Prostate gland (tissue), 2 donors: ENCODE data around the gene EGLN2. TPM values are rescaled to one million over a fixed set of nuclear protein-coding genes. Genes with fewer than 3 reads are reported as not detected.

ENCODE experiments used
- DNase-seq: peaks from one replicate; pipeline ENCODE4 v3.0.0-alpha.2; 2019; ENCODE audit warnings: low spot score
- H3K27ac ChIP-seq, 2 donors: fragments of 200-600 bp; sonication (generic); 2 replicates each; pipeline ENCODE4 v1.5.1; 2017 to 2019
- H3K27me3 ChIP-seq: fragments of 200-600 bp; sonication (generic); replicated peaks from 2 replicates; pipeline ENCODE4 v1.5.1; 2019; ENCODE audit not compliant: insufficient read depth
- H3K36me3 ChIP-seq, 2 donors: fragments of 200-600 bp; sonication (generic); 1 replicate in 1 of 2; 2 replicates in 1 of 2; pipeline versions ENCODE4 v1.5.1 to v1.8.1; 2017 to 2019
- H3K4me1 ChIP-seq: fragments of 200-600 bp; sonication (generic); replicated peaks from 2 replicates; pipeline ENCODE4 v1.5.1; 2019
- H3K4me3 ChIP-seq, 2 donors: fragments of 200-600 bp; sonication (generic); 2 replicates each; pipeline ENCODE4 v1.5.1; 2017 to 2019
- H3K9me3 ChIP-seq: fragments of 200-600 bp; sonication (generic); 2 replicates; pipeline ENCODE4 v1.5.1; 2017
- POLR2A ChIP-seq: fragments of 450-650 bp; IDR thresholded peaks from one replicate; pipeline ENCODE4 v1.6.1; 2016; ENCODE audit warnings: antibody characterized with exemption, mild to moderate bottlenecking
- POLR2AphosphoS5 ChIP-seq: sonication (generic); formaldehyde crosslinking; IDR thresholded peaks from one replicate; pipeline ENCODE4 v1.6.1; 2017; ENCODE audit warnings: antibody characterized with exemption
- WGBS: methylation state at CpG from one replicate; pipeline ENCODE4 v1.1.5; 2018; 5-methylcytosine and 5-hydroxymethylcytosine counted together
- intact Hi-C: fragments of 100-400 bp; cut with DNase I; formaldehyde crosslinking; loops from one replicate; pipeline ENCODE4 v1.14.2; 2022
- total RNA-seq, 2 donors: library from RNA; depleted of rRNA; stranded (reverse); fragments of >200 nt; gene quantifications; one replicate each; pipeline ENCODE4 v1.1.0, GENCODE V29; 2016
- TF ChIP-seq, protein P1 (sequence below), 4 experiments: fragments of 200-600 bp in 2 of 4; fragments of 450-650 bp in 2 of 4; sonication (generic) in 2 of 4; IDR thresholded peaks; 1 replicate in 3 of 4; 2 replicates in 1 of 4; pipeline ENCODE4 v1.5.1; 2016 to 2019; ENCODE audit warnings: antibody characterized with exemption in 4 of 4, mild to moderate bottlenecking in 2 of 4, moderate library complexity in 2 of 4

EGLN2 gene
- 100 to 1,000 TPM in 1 of 2 donors, 10 to 100 TPM in 1; 62.6 to 213 TPM for total RNA-seq

- peak; percentile 100 for DNase-seq
- peak; percentile 75 for TF ChIP-seq POLR2A
- peak; percentile 96 for TF ChIP-seq POLR2AphosphoS5
- TF ChIP-seq, protein P1, sequence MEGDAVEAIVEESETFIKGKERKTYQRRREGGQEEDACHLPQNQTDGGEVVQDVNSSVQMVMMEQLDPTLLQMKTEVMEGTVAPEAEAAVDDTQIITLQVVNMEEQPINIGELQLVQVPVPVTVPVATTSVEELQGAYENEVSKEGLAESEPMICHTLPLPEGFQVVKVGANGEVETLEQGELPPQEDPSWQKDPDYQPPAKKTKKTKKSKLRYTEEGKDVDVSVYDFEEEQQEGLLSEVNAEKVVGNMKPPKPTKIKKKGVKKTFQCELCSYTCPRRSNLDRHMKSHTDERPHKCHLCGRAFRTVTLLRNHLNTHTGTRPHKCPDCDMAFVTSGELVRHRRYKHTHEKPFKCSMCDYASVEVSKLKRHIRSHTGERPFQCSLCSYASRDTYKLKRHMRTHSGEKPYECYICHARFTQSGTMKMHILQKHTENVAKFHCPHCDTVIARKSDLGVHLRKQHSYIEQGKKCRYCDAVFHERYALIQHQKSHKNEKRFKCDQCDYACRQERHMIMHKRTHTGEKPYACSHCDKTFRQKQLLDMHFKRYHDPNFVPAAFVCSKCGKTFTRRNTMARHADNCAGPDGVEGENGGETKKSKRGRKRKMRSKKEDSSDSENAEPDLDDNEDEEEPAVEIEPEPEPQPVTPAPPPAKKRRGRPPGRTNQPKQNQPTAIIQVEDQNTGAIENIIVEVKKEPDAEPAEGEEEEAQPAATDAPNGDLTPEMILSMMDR (IDR thresholded peaks at IDR 0.05), result no peak
- peak within 1 kb of the TSS; percentile 93 to 97 for H3K27ac ChIP-seq
- peaks cover 0 to 6% of the 10 kb centered on the region in 2 donors for H3K36me3 ChIP-seq
- no peaks in the 10 kb centered on the region for H3K9me3 ChIP-seq
- intact Hi-C loops, result no loop called here
- H3K4me1 ChIP-seq, result peaks cover 35% of the 10 kb centered on the region
- no peaks in the 10 kb centered on the region for H3K27me3 ChIP-seq
- WGBS, result under 1% methylated on average over 45 of the region's 110 CpGs
- peak within 1 kb of the TSS; percentile 77 to 98 for H3K4me3 ChIP-seq
Observed at GRCh38 chr19:40798683-40799557, at the start of gene EGLN2. Gene EGLN2, plus strand, starts transcription at chr19:40799191. Its CDS starts 1,382 bp downstream, at chr19:40800573.

DNA sequence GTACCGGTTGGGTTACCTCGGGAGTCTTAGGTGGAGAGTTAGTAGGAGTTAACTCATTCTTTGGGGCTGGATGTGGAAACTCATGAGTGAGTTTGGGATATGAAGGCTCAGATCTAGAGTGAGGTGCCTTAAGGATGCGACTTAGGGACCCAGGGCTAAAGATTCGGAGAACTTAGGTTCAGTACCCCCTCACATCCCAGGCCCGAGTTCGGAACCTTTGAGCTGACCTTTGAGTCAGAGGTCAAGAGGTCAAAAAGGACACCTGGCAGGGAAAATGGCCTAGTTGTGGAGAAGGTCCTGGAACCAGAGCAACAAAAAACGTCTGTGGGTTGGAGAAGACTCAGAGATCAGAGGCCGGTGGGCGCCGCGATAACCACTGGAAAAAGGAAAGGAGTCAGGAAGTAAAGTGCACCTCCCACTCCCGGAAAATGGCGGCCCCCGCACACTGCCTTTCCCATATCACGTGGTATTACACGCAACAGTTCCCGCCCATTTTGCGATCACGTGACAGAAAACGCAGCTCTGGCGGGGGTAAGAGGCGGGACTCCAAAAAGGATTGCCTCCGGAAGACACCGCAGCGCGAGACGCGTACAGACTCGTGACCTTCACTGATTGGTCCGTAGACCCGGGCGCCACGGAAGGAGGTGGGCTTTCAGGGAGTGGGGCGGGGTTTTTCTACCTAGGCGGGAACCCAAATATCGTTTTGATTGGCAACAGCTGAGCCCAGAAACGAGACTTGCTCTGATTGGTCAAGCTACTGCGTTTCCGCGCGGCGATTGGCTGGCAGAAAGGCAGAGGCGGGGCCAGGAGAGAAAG, 48.7 kb upstream of the EGLN2 start, which contains the start of gene ACTMAP:
ACTMAP (minus strand) TSS at position 420 of the 816 bp plus-strand sequence. CDS start 674 bp downstream, outside the sequence.
- intact Hi-C loops, result loop anchor here (1.0 to 2.0 kb wide), 2 partner anchors 30 to 59 kb away; partner anchors contain the start of gene NUMBL
- H3K4me1 ChIP-seq, result peaks cover 9% of the 10 kb centered on the region
- H3K27ac ChIP-seq, result peak within 1 kb of the TSS; percentile 94 to 98
- TF ChIP-seq POLR2AphosphoS5 (peak; percentile 99), POLR2A (peak; percentile 90)
- TF ChIP-seq, protein P1 (IDR thresholded peaks at IDR 0.05), result peak in 1 of 4 experiments; percentile 37
- WGBS, result 0% methylated on average over 43 of the region's 43 CpGs
- H3K9me3 ChIP-seq, result no peaks in the 10 kb centered on the region
- H3K36me3 ChIP-seq, result no peaks in the 10 kb centered on the region
- H3K27me3 ChIP-seq, result no peaks in the 10 kb centered on the region
- peak within 1 kb of the TSS; percentile 71 to 80 for H3K4me3 ChIP-seq
- peak; percentile 100 for DNase-seq

- peak; percentile 97 for DNase-seq
- Histone ChIP-seq H3K27me3 (no peaks in the 10 kb centered on the region), H3K36me3 (no peaks in the 10 kb centered on the region), H3K4me1 (peaks cover 9% of the 10 kb centered on the region), H3K9me3 (no peaks in the 10 kb centered on the region), H3K4me3 (peak within 1 kb of the TSS; percentile 71 to 80), H3K27ac (peak within 1 kb of the TSS; percentile 94 to 98)
- under 1% methylated on average over 46 of the region's 46 CpGs for WGBS
- intact Hi-C loops, result loop anchor here (1.0 to 2.0 kb wide), 2 partner anchors 31 to 60 kb away; partner anchors contain the start of gene NUMBL
- TF ChIP-seq POLR2AphosphoS5 (peak; percentile 88), POLR2A (peak; percentile 86)
- TF ChIP-seq, protein P1 (IDR thresholded peaks at IDR 0.05), result no peak
Observed at GRCh38 chr19:40750874-40751537, 48.0 kb upstream of the EGLN2 start, which contains the start of gene SNRPA. Gene SNRPA, plus strand, starts transcription at chr19:40751203. Its CDS starts 206 bp downstream, at chr19:40751409.

DNA sequence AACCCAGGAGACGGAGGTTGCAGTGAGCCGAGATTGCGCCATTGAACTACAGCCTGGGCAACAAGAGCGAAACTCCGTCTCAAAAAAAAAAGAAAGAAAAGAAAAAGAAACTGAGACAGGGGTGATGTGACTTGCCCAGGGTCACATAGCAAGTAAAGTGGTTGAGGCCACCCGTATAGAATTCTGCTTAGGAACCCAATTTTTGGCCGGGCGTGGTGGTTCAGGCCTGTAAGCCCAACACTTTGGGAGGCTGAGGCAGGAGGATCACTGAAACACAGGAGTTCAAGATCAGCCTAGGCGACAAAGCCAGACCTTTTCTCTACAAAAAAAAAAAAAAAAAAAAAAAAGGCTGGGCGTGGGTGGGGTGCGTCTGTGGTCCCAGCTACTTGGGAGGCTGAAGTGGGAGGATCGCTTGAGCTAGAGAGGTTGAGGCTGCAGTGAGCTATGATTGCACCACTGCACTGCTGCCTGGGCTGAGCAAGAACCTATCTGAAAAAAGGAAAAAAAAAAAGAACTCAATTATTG, 46.7 kb upstream of the EGLN2 start:
- no peak for DNase-seq
- TF ChIP-seq POLR2A (no peak), POLR2AphosphoS5 (no peak)
- TF ChIP-seq, protein P1 (IDR thresholded peaks at IDR 0.05), result no peak
- Histone ChIP-seq H3K36me3 (no peaks in the 10 kb centered on the region), H3K27ac (peak overlapping the region in 1 of 2 donors; percentile 94), H3K9me3 (no peaks in the 10 kb centered on the region), H3K27me3 (no peaks in the 10 kb centered on the region), H3K4me3 (peak overlapping the region; percentile 71 to 80), H3K4me1 (peaks cover 9% of the 10 kb centered on the region)
- intact Hi-C loops, result no loop called here
- 83% methylated on average over 12 of the region's 12 CpGs for WGBS
